Activated CD4-positive, alpha-beta T cell treated with anti-CD3 and anti-CD28 coated beads, Interleukin-2, amount 50 U/mL, for 24 hours (primary cell): Measurements from ENCODE around the gene CTBP1.

Source experiments
- DNase-seq, 2 donors: peaks; one replicate each; pipeline ENCODE4 v3.0.0-alpha.2; 2020; ENCODE audit warnings: low read depth in 1 of 2, low spot score in 1 of 2

Gene CTBP1

DNA sequence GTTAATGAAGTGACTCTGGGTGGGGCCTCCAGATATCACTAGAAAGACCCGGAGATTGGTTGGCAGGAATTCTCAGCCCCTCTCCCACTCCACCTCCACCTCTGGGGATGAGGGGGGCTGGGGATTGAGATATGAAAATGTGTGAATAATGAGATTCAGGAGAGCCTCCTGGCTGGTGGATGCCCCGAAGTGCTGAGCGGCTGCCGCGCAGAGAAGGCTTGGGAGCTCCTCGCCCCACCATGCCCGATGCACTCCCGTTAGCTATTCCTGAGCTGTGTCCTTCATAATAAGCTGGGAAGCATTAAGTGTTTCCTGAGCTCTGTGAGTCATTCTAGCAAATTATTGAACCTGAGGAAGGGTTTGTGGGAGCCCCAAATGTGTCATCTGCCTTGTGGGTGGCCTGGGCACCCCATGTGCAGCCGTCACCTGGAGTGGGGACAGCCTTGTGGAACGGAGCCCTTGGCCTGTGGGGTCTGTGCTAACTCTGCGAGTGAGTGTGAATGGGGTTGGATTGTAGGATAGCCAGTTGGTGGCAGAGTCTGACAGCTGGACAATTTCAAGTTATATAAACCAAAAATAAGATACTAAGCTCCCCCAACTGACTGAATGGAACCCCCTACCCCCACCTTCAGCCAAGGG, 36.3 kb upstream of the CTBP1 start:
- no peak for DNase-seq

DNA sequence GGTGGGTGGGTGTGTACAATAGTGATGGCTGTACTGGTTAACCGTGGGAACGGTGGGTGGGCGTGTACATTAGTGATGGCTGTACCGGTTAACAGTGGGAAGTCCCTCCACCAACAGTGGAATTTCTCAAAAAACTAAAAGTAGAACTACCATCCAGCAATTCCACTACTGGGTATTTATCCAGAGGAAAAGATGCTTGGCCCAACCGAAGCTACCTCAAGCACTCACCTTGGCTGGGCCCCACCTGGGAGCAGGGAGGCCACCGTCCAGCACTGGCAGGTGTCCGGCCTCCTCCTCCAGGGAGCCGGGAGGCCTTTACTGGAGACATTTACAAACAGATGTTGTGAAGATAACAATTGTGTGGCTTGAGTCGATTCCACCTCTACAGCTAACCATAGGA, 34.8 kb upstream of the CTBP1 start:
- no peak for DNase-seq

DNA sequence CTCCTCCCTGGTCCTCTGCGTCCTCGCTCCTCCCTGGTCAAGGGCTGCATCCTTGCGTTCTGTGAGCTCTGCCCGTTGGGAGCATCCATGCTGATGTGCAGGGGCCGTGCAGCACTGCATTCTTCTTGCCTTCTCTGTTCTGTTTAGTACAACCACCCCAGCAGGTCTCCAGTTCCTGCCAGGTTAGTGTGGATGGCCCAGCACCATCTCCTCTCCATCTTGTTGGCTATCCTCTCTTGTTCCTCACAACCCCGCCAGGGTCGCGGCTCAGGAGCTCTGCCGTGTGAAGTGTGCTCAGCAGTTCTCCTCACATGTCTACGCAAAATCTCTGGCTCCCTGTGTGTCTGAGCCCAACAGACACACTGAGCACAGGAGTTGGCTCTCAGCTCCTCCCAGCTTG, 30.3 kb upstream of the CTBP1 start:
- no peak for DNase-seq

DNA sequence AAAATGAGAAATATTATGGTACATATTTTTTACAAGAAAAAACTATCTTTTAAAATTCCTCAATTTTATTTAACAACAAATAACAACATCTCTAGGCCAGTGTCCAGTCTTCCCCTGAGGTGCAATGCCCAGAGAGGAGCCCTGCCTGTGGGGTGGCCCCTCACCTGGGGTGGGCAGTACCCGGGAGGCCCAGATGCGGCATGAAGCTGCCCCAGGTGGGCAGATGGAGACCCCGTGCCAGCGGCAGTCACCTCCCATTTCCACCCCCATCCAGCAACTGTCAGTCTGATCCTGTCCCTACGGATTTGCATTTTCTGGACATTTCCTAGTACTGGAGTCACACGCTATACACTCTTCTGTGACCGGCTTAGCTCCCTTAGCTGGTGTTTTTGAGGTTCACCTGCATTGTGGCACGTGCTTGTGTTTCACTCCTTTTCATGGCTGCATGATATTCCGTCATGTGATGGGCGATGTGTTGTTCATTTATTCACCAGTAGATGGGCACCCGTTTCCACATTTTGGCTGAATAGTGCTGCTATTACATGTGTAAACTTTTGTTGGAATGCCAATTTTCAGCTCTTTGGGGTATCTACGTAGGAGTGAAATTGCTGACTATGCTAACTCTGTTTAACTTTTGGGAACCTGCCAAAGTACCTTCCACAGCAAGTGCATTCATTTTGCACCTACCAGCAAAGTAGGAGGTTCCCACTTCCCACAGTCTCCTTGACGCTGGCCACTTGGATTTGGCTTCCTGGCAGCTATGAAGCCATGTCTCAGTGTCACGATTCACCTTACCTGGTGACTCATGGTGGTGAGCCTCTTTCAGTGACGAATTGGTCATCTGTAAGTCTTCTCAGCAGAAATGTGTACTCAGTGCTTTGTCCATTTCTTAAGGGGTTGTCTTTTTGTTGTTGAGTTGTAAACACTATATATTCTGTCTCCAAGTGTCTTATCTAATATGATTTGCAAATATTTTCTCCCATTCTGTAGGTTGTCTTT, 29.0 kb upstream of the CTBP1 start:
- no peak for DNase-seq

DNA sequence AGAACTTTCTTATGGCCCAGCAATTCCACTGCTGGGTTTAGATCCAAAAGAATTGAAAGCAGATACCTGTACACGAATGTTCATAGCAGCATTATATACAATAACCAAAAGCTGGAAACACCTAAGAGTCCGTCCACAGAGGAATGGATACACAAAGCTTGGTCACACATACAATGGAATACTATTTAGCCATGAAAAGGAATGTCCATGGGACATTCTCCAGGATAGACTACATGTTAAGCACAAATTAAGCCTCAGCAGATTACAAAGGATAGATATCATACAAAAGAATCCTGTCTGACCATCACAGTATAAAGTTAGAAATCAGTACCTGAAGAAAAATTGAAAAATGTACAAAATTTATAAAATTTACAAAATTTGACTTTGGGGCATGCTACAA, 28.1 kb upstream of the CTBP1 start:
- no peak for DNase-seq

DNA sequence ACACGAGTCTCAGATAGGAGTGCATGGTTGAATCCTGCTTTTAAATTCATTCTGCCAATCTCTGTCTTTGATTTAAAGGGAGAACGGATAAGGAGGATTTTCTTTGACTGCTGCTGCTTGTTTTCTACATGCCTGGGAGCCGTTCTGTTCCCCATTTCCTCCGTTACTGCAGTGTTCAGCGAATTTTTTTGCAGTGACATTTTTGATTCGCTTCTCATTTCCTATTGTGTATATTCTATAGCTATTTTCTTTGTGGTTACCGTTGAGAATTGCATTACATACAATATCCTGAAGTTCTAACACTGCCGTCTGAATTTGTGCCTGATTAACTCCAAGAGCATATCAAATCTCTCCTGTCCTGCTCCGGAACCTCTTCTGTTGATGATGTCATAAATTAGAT, 25.9 kb upstream of the CTBP1 start:
- no peak for DNase-seq

DNA sequence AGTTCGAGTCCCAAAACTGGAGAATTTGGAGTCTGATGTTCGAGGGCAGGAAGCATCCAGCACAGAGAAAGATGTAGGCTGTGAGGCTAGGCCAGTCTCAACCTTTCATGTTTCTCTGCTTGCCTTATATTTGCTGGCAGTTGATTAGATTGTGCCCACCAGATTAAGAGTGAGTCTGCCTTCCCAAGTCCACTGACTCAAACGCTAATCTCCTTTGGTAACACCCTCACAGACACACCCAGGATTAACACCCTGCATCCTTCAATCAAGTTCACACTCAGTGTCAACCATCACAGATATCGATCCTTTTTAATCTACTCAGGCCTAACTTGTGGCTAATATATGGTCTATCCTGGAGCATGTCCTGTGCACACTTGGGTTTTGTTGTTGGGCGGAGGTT, 22.8 kb upstream of the CTBP1 start:
- DNase-seq, result no peak

DNA sequence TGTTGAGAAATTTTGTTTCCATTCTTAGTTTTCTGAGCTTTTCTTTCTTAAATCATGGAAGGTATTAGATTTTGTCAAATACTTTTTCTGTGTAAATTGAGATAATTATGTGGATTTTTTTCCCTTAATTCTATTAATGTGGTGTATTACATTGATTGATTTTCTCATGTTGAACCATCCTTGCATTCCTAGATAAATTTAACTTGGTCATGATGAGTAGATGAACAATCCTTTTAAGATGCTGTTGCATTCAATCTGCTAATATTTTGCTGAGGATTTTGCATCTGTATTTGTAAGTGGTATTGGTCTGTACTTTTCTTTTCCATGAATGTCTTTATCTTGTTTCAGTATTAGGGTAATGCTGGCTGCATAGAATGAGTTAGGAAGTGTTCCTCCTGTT, 20.3 kb upstream of the CTBP1 start:
- DNase-seq, result no peak

DNA sequence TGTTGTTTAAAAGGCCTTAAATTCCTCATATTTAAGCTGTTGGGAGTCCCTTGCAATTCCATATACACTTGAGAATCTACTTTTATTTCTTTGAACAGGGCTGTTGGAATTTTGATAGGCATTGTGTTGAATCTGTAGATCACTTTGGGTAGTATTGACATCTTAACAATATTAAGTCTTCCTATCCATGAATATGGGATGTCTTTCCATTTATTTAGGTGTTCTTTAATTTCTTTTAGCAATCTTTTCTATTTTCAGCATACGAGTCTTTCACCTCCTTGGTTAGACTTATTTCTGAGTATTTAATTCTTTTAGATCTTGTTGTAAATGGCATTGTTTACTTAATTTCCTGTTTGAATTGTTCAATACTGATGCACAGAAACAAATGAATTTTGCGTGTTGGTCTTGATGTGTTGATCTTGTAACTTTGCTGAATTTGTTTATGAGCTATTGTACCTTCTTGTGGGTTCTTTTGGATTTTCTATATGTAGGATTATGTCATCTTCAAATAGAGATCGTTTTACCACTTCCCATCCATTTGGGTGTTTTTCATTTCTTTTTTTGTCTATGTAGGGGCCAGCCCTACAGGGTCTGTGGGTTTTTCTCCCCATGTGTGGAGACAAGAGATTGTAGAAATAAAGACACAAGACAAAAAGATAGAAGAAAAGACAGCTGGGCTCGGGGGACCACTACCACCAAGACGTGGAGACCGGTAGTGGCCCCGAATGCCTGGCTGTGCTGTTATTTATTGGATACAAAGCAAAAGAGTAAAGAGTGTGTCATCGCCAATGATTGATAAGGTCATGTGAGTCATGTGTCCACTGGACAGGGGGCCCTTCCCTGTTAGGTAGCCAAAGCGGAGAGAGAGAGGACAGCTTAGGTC, 18.2 kb upstream of the CTBP1 start:
- DNase-seq, result no peak

DNA sequence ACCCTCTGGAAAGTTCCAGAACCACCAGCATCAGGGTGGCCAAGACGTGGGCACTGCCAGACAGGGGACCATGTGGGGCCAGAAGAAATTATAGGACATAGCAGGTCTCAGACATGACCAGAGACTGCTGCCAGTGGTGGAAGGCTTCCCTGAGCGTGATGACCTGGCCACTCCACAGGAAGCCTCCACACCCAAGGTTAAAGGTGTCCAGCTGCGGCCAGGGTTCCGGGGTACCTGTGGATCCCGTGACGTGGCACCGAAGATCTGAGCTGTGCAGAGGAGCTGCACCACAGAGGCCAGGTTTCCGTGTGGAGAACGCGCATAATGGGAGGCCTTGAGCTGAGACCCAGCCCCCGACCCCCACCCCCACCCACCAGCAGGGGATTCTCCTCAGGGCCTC, 16.4 kb upstream of the CTBP1 start:
- no peak for DNase-seq

DNA sequence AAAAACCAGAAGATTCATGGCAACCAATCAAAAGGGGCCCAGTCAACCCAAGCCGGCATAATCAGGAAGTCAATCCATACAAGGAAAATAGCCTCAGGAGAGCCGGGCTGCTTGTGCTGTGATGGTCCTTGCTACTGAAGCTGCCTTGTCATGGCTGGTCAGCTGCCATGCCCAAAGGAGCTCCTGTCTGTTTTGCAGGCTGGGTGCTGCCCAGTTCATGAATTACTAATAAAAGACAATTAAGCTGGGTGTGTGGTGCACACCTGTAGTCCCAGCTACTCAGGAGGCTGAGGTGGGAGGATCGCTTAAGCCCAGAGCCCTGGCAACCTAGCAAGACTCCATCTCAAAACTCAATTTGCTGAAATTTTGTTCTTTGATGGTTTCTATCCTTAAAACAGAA, 16.0 kb upstream of the CTBP1 start:
- no peak for DNase-seq

DNA sequence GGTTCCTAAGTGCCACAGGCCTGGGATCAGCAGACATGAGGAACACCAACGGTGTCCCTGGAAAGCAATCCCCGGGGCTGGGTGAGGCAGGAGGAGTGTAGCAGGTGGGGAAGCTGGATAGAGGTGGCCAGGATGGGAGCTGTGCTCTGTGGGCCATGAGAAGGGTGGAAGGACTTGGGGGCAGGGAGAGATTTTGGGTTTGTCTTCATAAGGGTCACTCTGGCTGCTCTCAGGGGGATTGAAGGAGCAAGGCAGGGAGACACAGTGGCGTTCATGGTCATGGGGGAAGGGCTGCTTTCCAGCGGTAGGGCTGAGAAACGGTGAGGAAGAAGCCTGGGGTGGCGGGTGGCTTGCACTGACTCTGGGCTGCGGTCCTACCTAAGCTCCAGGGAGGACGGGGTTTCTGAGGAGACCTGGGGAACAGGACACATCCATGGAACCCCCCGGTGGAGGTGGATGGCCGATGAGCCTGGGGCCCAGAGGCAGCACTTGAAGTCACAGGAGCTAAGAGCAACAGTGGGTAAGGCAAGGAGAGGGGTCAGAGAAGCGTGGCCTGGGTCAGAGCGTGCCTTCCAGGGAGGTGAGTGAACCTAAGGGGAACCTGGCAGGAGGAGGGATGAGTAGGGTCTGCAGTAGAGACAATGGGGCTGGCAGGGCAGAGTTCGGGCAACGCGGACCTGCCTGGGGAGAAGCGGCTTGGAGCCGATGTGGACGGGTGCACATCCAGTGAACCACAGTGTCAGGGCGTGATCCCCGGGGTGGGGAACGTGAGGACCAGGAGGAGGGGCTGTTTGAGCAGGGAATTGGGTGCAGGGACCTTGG, 12.4 kb upstream of the CTBP1 start:
- no peak for DNase-seq

DNA sequence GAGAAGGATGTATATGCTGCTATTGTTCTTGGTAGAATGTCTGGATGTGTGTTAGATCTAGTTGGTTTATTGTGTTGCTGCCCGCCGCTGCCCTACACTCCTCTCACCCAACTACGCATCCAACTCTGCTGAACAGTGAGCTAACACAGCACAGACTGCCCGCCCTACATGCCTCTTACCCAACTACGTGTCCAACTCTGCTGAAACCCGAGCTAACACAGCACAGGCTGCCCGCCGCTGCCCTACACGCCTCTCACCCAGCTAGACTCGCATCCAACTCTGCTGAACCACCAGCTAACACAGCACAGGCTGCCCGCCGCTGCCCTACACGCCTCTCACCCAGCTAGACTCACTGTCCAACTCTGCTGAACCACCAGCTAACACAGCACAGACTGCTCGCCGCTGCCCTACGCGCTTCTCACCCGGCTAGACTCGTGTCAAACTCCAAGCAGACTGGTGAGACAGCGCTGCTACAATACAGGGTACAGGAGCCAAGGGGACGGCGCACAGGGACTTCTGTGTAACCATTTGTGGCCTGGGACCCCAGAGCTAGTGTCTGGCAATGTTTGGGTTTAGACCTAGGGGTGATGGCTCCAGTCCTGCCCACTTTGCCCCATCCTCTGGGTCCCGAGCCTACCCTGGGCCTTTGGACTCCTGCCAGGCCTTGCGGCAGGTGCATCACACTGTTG, 11.6 kb upstream of the CTBP1 start:
- no peak for DNase-seq

DNA sequence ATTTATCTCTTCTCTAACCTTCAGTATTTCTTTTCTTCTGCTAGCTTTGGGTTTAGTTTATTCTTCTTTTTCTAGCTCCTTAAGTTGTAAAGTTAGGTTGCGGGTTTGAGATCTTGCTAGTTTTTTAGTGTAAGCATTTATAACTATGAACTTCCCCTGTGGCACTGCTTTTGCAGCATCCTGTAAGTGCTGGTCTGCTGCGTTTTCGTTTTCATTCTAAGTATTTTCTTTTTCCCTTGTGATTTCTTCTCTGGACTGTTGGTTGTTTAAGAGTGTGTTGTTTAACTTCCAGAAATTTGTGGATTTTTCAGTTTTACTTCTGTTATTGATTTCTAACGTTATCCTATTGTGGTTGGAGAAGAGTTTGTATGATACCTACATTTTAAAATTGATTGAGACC, 11.0 kb upstream of the CTBP1 start:
- no peak for DNase-seq

DNA sequence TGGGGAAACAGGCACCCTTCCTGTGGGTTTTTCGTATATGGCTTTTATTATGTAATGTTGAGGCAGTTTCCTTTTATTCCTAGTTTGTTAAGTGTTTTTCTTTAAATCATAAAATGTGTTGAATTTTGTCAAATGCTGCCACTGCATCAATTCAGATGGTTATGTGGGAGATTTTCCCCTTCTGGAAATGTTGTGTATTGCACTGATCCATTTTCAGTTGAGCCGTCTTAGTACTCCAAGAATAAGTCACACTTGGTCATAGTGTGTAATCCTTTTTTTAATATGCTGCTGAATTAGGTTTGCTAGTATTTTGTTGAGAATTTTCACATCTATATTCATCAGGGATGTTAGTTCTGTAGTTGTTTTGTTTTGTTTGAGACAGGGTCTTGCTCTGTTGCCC, 9.5 kb upstream of the CTBP1 start:
- DNase-seq, result no peak

DNA sequence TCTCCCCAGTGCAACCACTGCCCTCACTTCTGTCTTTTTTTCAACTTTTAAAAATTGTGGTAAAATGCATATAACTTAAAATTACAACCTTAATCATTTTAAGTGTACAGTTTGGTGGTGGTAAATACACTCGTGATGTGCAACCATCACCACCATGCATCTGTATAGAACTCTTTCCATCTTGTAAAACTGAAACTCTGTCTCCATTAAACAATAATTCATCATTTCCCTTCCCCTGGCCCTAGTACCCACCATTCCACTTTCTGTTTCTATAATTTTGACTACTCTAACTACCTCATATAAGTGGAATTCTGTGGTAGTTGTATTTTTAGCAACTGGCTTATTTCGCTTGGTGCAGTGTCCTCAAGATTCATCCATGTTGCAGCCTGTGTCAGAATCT, 6.8 kb upstream of the CTBP1 start:
- DNase-seq, result no peak

DNA sequence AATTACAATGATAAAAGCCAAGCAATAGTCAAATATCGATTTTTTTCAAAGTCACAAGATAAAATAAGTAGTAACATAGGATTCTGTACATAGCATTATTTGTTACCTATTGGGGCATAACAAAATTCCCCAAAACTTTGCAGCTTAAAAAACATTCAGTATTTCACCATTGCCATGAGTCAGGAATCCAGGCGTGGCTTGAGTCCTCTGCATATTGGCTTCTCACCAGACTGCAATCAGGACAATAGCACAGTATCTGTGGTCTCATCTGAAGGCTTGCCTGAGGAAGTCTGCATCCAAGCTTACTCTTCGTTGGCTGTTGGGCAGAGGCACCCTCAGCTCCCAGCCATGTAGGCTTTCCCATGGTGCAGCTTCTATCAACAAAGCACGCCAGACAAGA, 6.2 kb upstream of the CTBP1 start:
- DNase-seq, result no peak

DNA sequence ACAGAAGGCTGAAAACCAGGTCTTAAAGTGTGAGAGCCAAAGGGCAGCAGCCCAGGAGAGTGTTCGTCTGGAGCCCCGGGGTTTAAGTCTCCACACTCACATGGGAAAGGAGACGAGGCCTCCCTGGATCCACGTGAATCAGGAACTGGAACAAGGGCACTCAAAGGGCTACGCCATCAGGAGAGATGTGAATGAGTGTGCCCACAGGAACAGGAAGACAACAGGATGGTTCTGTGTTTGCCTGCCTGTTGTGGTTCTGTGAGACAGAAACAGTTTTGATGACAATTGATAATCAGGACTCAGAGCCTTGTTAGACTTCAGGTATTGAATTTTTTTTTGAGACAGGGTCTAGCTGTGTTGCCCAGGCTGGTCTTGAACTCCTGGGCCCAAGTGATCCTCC, 4.9 kb upstream of the CTBP1 start:
- DNase-seq, result no peak

DNA sequence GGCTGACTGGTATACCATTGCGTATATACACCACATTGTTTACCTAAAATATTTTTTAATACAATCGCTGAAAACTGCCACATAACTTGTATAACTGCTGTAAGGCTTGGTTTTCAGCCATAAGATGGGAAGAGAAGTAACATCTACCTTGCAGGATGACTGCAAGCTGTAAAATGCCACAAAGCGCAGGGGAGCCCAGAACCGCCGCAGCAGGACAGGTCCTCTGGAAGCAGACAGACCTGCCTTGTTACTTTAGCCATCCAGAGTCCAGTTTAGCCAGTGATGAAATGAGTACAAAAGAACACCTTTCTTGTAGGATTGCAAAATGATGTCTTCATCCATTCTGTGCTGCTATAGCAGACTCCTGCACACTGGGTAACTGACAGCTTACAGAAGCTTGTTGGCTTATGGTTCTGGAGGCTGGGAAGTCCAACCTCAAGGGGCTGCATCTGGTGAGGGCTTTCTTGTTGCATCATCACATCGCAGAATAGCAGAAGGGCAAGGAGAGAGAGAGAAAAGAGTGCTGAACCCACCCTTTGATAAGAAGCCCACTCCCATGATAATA, 4.1 kb upstream of the CTBP1 start:
- no peak for DNase-seq

DNA sequence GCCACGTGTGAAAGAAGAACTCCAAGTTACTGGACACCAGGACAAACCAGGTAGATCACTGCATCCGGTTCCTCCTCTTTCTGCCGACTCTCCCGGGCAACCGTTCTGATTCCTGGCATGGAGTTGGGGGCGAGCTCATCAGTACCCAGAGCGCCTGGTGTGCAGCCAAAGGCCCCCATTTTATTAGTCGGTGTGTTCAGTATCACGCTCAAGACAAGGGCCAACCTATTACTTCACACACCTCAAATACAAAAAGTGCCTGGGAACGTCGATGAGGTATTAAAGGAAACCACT, 2.8 kb upstream of the CTBP1 start:
- DNase-seq, result no peak
